Stimulated activated CD4-positive, alpha-beta T cell treated with anti-CD3 and anti-CD28 coated beads, Interleukin-2, amount 100 ng/mL, for 4 hours (primary cell): ENCODE results near the gene INHA.

ENCODE experiments used
- DNase-seq: peaks from one replicate; pipeline ENCODE4 v3.0.0-alpha.2; 2020; ENCODE audit warnings: low read depth

Gene INHA

DNA sequence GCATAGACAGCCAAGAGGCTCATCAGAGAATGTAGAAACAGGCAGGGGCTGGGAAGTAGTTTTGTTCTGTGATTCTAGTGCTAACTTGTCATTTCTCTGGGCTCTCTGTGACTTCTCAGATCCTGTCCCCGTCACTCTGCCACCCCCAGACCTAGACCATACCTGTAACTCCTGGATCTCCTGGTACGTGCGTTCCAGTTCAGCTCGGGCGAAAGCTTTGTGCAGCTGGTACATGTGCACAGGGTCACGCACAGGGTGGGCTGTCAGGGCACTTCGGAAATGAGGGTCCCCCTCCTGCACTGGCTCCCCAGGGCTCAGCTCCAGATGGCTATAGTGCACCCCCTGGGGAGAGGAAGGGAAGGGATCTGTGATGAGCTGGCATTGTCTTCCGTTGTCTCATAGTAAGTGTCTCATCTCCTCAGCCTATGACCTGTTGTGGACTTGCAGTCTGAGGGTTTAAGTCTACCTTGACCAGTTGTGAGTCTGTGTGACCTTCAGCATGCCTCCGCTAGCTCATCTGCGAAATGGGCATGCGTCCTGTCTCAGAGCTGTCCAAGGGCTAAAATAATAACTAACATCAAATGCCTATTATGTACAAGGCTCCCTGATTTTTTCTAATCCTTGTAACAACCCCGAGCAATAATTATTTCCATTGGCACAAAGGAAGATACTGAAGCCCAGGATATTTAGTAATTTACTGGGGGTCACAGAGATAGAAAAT is 31.2 kb upstream of the INHA start:
- no peak for DNase-seq

DNA sequence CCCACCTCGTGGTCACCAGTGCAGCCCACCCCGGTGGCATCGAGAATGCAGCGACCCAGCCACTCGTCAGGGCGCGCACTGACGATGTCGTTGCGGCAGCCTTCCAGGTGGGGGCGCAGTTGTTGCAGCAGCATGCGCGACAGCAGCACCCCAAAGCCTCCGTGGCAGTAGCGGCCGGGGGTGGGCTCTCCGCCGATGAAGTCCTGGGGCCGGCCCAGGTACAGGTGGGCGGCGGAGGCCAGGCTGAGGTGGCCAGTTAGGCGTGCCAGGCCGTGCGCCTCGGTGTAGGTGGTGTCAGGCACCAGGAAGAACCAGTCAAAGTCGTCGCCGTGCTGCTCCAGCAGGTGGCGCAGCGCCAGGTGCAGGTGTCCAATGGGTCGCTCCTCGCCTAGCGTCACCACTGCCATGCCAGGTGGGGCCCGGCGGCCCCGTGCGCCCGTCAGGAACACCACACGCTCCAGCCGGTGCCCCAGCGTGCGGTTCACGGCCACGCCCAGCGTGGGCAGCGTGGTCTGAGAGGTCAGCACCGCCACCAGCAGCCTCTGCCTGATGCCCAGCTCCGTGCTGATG is 30.4 kb upstream of the INHA start:
- DNase-seq: peak; percentile 79

DNA sequence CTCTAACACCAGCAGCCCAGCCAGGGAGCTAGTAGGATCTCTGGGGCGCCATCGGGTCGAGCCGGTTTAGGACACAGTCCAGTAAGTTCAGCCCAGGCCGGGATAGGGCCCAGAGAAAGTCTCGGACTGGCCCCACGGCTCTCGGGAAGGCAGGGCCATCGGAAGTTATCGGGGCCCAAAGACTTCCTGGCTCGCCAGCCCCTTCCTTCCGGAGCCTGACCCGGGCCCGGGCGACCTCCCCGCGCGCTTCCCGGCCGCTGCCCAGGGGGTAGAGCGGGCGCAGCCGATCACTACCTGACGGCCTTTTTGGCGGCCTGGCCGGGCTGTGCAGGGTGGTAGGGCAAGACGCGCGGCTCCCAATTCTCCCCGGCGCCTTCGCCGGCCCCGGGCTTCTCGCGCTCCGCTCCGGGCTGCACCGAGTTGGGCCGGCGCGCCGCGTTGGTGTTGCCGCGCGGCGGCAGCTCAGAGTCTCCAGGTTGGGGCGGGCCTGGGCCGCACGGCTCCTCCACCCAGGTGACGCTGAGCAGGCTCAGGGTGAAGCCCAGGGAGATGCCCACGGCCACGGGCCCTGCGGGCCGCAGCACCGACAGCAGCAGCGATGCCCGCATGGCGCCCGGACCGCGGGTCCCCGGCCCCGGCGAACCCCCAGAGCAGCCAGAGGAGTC is 29.0 kb upstream of the INHA start:
- no peak for DNase-seq

DNA sequence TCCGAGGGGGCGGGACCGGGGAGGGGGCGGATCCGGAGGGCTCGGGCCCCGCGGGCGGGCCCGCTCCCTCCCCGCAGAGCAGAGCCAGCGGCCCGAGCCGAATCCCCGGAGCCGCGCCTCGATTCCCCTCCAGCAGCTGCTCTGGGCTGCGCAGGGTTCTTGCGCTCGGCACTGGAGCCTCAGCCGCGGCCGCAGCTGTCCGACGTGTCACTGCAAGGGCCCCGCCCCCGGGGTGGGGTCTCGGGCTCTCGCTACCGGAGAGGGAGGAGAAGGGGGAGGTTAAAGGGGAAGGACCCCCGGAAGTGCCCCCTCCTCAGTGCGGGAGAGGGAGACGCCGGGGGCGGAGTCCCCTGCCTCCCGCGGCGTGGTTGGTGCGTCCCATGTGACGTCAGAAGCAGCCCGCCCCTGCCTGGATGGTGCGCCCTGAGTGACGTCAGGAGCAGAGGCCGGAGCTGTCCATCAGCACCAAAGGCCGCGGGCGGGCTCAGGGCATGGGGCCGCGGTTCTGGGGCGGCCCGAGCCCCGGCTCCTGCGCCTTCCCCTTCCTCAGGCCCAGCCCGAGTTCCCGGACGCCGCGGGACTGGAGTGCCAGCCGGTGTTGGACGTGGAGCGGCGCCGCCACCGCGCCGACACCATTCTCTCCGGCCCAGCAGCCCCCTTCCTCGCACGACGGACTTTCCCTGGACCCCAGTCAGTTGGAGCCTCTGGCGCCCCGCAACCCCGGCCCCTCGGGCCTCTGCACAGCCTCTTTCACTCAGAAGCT is 28.3 kb upstream of the INHA start, which contains the start of the genes CHPF and TMEM198:
TSS of gene CHPF (minus strand) at position 214 of the 763 bp plus-strand sequence. CDS start 271 bp downstream, outside the sequence.
TSS of gene TMEM198 (plus strand) at position 433 of the 763 bp plus-strand sequence. CDS start 700 bp downstream, outside the sequence.
- DNase-seq: peak; percentile 85

DNA sequence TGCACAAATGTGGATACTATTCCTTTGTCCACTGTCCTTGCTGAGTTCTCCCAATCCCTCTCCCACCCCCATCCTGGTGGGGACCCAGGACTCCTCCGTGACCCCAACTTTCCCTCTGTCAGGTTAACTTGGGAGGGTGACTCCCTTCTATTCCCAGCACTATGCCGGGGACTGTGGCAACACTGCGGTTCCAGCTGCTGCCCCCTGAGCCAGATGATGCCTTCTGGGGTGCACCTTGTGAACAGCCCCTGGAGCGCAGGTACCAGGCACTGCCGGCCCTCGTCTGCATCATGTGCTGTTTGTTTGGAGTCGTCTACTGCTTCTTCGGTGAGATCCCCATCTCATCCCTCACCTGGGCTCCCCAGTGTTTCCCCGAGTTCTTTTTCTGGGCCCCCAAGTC is 27.5 kb upstream of the INHA start:
- no peak for DNase-seq

DNA sequence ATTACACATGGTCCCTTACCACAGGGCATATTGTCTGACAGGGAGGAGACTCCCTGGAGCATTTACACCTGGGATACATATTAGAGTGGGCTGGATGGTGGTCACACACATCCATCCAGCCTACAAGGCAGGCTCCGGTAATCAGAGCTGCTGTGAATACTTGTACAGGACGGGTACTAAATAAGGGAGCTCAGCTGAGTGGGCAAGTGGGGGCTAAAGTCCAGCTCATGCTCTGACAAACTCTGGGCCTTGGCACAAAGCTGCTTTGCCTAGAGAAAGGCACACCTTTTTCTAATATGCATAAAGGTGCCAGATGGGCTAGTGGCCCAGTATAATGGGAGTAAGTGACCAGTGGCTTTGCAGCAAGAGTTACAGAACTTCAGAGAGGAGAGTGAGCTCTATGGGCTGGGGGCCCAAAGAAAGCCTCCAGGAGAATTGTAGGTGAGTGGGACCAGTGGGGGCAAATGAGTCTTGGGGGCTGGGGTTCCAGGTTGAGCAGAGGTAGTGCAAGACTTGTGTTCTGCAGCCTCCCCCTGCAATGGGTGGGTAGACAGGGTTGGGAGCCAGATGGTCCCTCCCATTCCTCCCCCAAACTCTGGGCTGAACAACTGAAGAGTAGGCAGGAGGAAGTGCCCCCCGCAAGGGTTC is 26.7 kb upstream of the INHA start:
- DNase-seq: no peak

DNA sequence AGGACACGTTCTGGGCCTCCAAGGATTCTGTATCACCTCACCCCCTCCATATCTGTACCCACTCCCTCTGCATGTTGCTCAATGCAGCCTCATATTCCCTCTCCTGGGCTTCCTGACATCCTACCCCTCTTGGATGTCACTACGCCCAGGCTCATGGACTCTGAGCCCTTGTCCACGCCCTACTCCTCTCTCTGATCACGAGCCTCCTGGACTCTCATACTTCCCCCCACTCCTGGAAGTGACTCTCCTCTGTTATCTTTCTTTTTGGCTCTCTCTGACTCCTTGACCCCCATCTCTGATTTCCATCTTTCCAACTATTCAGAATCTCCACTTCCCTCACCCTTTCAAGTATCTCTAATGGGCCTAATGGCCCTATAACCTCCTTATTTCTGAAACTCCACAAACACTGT is 26.2 kb upstream of the INHA start:
- DNase-seq: no peak

DNA sequence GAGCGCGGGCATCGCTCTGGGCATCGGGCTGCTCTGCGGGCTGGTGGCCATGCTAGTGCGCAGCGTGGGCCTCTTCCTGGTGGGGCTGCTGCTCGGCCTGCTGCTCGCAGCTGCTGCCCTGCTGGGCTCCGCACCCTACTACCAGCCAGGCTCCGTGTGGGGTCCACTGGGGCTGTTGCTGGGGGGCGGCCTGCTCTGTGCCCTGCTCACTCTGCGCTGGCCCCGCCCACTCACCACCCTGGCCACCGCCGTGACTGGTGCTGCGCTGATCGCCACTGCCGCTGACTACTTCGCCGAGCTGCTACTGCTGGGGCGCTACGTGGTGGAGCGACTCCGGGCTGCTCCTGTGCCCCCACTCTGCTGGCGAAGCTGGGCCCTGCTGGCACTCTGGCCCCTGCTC is 24.5 kb upstream of the INHA start:
- no peak for DNase-seq

DNA sequence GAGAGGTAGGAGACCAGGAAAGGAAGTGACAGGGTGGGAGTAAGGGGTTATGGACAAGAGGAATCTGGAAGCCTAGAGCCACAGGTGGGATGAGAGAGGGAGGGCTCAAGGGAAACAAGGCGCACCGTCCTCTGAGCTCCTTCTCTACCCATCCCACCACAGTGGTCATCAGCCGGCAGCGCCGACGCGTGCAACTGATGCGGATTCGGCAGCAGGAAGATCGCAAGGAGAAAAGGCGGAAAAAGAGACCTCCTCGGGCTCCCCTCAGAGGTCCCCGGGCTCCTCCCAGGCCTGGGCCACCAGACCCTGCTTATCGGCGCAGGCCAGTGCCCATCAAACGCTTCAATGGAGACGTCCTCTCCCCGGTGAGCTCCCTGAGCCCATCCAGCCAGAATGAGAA is 23.1 kb upstream of the INHA start:
- DNase-seq: no peak

DNA sequence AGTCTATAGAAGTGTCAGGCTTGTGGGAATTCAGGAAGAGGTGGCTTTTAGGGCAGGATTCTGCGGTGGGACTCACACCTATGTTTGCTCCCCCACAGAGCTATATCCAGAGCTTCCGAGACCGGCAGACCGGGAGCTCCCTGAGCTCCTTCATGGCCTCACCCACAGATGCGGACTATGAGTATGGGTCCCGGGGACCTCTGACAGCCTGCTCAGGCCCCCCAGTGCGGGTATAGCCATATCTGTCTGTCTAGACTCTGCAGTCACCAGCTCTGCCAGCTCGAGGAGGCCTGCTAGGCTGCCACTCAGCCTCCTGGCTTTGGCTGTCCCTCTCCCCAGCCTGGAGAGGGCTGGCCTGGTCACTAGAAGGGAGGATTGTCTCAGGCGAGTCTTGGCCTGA is 22.5 kb upstream of the INHA start:
- no peak for DNase-seq

DNA sequence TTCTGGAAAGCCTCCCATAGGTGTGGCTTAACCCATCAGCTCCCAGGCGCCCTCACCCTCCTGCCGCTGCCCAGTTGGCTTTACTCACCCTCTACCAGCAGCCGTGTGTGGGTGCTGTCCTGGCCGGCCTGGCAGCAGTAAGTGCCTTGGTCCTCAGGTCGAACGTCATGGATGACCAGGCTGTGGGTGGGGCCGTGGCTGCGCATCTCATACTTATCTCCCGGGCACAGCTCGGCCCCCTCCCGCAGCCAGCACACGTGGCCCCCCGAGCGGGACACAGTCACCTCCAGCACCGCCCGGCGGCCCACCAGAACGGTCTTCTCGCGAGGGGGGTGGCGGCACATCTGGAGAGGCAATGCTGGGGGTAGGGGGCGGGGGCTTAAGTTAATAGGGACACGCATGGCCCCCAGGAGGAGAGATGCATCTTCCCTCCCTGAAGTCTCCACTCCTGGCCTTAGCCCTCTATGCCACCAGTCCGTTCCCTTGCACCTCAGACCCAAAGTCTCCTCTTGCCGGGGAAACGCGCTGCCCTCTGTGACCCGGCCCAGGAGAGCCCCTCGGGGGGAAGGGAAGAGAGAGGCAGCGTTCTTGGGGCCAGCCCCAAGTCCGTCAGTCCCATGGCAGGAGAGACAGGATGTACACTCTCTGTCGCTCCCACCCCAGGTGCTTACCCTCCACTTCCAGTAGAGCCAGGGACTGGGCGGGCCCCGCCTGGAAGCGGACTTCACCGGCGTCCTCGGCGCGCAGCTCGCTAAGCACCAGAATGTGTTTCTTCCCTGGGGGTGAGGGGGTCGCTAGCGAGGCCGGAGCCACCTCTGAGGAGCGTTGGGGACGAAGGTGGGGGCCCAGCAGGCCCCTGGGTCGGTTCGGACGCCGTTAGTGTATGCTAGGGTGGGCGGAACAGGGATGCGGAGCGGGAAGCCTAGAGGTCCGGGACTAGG is 20.4 kb upstream of the INHA start:
- no peak for DNase-seq

DNA sequence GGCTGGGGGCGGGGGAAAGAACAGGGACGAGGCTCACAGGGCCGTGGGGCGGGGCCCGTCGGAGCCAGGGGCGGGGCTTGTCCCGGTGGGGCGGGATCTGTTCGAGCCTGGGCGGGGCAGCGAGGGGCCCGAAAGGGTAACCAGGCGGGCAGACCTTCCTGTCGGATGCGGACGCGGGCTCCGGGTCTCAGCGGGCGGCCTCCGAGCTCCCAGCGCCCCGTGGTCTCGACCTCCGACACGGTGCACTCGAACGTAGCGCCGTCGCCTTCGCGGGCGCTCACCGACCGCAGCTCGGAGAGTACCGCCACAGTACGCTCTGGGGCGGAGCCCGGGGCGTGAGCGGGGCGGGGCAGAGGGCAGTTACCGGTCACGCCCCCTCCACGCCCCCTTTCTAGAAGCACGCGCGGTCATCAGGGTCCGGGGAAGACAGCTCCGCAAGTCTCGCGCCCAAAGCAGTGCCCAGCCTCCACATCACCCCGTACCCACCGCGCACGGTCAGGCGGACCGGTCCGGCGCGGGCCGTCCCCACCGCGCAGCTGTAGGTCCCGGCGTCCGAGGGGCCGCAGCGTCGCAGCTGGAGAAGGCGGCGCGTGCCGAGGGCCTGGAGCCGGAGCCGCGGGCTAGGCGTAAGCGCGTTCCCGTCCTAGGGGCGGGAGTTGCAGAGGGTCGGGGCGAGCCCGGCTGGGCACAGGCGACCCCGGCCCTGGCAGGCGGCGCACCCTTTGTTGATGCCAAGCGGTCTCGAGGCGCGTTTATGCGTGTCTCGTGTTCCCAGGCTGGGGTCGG is 19.5 kb upstream of the INHA start:
- peak; percentile 68 for DNase-seq

DNA sequence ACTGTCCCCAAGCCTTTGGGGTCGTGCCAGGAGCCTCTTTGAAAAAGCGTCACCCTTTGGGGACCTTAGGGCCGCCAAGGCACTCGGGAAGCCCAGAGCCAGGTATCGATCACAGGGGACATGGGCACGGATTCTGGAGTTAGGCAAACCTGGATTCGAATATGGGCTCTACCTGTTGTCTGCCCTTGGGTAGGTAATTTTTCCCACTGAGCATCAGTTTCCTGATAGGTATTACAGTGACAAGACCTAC is 19.0 kb upstream of the INHA start:
- no peak for DNase-seq

DNA sequence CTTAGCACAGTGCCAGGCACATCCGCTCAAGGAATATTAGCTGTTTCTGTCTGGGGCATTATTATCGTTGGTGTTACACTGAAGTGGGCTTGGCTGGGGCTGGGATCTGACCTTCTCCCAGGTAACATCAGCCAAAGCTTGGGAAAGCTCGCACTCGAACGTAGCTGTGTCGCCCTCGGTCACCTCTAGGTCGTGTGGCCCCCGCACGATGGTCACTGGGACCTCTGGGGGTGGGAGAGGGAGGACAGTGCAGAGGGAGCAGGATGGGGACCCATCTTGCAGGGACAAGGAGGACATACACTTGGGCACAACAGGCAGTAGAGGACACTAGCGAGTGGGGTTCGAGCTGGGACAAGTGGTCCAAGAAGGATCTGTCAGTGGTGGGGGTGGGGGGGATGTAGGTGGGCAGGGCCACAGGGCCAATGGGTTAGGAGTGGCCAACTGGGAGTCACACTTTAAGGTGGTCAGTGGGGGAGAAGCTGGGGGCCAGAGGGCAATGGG is 18.6 kb upstream of the INHA start:
- no peak for DNase-seq

DNA sequence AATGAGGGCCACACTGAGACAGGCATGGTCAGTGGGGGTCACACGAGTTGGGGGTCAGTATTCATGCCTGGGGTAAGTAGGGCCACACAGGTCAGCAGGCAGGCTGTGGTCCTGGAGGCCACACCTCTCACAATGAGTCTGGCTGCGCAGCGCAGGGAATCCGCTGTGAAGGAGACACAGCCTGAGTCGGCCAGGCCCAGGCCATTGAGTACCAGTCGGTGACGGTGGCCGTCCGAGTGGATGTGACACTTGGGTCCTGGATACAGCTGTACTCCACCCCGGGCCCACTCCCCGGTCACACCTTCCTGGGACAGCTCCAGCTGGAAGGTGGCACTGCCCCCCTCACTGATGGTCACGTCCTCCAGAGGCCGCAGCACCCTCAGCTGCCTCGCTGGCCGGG is 17.8 kb upstream of the INHA start:
- DNase-seq: no peak

DNA sequence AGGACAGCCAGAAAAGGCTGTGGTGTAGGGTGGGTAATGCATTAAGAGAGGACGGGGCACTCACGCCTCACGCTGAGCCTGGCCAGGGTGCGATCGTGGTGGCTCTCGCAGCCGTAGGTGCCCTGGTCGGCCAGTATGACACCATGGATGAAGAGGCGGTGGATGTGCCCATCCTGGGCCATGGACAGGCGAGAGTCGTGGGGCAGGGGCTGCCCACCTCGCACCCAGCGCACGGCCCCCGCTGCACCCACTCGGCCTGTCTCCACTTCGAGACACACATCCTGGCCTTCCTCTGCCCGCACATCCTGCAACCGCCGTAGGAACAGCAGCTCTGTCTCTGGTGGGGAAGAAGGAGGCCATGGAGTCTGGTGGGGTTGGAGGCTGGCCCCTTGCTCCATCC is 16.2 kb upstream of the INHA start:
- DNase-seq: no peak

DNA sequence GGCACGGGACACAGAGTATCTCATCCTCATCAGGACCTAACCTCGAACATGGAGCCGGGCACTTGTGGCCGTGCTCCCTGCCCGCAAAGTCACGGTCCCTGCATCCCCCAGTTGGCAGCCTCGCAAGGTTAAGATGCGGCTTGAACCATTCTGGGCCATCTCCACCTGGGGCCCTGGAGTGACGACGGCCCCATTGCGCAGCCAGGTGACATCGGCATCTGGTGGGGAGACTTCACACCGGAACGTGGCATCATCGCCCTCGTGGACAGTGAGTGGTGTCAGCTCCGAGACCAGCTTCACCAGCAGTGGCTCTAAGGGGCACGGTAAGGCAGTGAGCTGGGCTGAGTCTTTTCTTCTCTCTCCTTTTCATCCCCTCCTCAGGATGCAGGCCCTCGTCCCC is 15.7 kb upstream of the INHA start:
- DNase-seq: no peak

DNA sequence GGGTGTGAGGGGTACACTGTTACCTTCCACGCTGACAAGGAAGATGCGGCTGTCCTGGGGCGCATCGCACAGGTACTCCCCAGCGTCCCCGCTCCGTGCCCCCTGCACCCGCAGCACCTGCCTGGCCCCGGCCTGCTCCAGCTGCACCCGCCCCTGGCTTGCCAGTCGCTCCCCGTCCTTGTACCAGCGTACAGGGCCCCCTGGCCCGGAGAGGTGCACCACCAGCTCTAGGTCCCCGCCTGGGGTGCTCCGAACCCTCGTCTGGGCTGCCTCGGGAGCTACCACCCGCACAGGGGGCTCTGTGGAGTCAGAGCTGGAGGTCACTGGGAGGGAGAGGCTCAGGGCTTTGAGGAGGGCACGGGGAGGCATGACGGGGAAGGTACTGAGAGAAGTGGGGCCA is 14.8 kb upstream of the INHA start:
- no peak for DNase-seq

DNA sequence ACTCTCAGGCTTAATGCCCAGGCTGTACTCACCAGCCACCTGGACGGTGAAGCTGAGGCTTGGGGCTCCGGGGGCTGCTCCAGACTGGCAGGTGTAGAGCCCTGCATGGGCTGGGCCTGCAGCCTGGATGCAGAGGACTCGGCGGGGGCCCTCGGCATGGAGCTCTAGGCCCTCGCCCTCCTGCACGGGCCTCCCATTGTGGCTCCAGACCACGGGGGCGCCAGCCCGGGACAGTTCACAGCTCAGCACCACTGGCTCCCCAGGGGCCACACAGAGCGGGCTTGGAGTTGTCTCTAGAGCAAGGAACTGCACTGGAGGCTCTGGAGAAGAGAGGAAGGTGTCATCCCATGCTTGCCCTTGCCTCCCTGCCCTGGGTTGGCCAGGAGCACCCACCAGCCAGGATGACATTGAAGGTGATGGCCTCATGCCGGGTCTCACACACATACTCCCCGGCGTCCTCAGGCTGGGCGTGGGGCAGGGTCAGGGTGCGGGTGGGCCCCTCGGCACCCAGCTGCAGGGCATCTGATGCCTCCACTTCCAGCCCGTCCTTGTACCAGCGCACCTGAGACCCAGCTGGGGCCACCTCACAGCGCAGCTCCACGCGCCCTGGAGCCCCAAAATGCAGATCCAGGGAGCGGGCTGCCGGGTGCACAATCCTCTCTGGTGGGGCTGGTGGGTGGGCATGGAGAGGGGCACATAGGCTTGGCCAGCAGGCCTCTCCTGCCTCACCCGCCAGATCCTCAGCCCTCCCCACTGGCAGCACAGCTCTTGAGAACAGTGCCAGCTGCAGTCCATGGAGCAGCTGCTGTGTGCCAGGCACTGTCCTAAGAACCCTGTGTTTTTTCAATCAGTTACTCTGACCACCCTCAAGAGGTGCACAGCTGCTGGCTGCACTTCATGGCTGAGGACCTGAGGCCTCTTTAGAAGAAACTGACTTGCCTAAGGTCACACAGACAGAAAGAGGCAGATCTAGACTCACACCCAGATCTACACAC is 14.0 kb upstream of the INHA start:
- DNase-seq: no peak
